Stimulated activated CD4-positive, alpha-beta T cell treated with anti-CD3 and anti-CD28 coated beads, Interleukin-2, amount 100 ng/mL, for 48 hours (primary cell): ENCODE data around the gene COMT.

Source experiments
- DNase-seq, 2 donors: peaks; one replicate each; pipeline ENCODE4 v3.0.0-alpha.2; 2020

Gene COMT

DNA sequence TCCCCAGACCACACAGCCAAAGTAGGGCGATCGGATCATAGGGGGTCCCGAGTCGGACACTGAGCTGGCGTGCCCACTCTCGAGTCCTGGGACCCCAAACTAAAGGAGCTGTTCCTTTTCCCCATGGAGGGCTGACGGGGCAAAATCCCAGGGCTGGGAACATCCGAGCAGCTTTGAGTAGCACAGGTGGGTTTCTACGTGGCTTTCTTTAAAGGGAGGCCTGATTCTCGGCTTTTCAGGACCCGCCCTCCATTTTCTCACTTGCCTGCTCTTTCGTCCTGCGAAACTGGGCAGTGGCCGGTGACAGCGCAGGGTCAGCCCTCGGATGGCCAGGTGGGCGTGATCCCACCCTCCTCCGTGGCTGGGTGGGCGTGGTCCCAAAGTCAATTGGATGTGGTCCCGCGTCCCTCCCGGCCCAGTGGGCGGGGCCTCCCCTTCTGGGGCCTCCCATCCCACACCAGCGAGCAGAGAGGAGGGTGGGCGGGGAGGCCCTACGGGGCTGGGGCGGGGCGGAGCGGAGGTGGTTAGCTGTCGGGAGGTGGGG, 17.5 kb downstream of the COMT start:
- DNase-seq = no peak

DNA sequence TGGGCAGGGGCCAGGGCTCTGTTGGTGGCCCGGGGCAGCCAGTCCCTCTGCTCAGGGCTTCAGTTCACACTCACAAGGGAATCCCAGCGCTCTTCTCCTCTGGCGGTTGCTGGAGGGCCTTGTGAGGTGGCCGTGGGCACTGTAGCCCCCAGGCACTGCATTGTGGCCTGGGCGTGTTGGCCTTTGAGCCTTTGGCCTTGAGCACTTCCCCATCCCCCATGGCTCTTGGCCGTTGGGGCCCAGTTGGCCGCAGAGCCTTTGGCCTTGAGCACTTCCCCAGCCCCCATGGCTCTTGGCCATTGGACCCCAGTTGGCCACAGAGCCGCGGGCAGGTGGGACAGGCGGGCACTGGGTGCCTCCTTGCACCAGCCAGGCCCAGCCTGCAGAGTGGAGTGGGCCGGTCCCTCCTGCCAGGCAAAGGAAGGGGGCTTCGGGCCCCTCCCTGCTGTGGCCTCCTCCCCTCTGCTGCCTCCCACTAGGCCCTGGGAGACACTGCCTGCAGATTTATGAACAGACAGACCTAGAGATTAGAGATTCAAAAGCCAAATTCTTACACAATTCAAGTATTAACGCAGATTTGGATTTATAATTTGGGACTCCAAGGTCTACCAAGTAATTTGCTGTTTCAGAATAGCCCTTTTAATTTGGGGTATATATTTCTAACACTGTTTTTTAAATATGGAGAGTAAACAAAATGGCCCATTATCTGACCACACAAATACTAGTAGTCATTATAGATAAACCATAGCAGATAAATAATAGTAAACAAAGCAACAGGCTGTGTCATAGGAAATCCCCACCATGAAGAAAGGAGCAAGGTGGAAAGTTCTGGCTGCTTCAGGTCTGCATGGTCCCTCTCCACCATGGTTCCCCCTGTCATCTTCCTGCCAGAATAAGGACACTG, 18.3 kb downstream of the COMT start:
- no peak for DNase-seq

DNA sequence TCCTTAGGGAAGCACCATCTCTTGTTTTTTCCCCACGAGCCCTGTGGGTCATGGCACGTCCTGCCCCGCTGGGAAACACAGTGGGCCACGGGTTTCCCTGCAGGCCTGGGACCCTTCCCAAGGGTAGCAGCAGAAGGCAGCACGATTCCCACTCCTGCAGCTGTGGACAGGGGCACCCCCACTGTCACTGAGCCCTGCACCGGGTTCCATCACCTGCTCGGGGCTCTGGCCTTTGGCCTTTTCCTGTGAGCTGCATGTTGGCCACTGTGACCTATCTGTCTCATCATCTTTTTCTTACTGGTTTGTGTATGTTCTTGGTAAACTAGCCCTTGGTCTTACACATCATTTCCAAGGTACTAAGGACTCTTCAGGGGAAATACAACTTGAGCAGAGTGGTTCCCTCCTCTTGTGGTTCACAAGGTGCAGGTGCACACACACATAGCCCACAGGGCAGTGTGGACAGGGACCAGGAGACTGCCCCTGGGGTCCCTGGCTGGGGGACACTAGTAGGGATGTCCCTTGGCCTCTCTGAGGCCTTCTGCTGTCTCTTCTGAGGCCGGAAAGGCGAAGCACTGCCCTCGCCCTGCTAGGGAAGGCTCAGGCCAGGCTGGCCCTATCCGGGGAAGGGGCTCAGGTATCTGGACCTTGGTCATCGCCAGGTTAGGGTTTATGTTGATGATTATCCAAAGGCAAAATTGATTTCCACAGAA, 19.1 kb downstream of the COMT start:
- no peak for DNase-seq

DNA sequence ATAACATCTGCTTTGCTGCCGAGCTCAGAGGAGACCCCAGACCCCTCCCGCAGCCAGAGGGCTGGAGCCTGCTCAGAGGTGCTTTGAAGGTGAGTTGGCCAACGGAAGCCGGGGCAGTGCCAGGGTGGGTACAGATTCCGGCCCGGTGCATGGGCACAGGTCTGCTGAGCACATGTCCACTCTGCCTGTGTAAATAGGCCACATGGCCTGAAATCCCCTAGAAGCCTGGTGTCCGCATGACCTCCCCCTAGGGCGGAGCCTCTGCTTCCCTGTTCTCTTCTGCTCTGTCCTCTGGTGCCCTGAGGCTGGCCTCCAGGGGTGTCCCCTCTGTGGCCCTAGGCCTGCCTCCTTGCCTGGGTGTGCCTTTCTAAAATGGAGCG, 19.6 kb downstream of the COMT start:
- DNase-seq = no peak

DNA sequence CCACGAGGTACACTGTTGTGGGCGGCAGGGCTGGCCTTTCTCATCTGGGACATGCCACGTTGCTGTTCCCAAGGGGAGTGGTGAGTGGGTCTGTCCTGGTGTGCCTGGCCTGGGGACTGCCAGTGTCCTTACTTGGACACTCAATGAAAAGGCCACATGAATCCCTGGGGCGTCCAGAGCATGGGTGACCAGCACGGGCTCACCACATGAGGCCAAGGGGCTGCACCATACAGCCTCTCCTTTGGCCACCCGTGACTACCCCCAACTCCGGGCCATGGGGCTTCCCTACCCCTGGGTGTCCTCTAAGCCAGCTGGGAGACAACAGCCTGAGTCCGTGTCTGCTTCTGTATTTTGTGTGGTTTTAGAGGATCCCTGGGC, 20.3 kb downstream of the COMT start:
- DNase-seq = no peak

DNA sequence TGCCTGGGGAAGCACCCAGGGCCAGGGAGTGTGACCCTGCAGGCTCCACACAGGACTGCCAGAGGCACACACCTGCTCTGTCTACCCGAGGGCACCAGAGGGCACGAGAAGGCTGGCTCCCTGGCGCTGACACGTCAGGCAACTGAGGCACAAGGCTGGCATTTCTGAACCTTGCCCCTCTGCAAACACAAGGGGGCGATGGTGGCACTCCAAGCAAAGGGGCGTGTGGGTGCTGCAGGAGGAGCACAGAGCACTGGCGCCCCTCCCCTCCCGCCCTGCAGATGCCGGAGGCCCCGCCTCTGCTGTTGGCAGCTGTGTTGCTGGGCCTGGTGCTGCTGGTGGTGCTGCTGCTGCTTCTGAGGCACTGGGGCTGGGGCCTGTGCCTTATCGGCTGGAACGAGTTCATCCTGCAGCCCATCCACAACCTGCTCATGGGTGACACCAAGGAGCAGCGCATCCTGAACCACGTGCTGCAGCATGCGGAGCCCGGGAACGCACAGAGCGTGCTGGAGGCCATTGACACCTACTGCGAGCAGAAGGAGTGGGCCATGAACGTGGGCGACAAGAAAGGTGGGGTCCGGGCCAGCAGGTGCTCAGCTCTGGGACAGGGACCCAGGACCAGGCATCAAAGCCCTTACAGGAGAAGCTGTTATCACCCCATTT, 20.8 kb downstream of the COMT start:
- peak; percentile 61 to 76 for DNase-seq

DNA sequence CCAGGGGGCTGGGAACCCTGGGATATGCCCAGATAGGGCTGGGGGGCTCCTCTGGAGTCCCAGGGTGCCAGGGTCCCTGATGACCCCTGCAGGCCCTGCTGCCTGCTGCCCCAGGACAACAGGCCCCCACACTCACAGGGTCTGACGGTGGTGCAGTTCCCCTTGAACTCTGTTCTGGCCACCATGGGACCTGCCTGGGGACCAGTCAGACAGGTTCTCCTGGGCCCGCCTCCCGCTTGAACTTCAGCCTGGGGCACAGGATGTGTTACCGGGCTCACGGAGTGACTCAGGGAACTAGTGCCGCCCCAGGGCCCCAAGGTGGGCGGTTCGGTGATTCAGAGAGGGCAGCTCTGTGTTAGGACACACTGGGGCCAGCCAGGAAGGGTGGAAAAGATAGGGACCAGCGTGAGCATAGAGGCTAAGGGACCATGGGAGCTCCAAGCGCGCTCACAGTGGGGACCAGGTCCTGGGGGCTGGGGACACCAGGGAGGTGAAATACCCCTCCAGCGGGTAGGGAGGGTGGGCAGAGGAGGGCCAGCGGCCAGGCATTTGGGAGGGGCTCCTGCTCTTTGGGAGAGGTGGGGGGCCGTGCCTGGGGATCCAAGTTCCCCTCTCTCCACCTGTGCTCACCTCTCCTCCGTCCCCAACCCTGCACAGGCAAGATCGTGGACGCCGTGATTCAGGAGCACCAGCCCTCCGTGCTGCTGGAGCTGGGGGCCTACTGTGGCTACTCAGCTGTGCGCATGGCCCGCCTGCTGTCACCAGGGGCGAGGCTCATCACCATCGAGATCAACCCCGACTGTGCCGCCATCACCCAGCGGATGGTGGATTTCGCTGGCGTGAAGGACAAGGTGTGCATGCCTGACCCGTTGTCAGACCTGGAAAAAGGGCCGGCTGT, 21.6 kb downstream of the COMT start:
- no peak for DNase-seq

DNA sequence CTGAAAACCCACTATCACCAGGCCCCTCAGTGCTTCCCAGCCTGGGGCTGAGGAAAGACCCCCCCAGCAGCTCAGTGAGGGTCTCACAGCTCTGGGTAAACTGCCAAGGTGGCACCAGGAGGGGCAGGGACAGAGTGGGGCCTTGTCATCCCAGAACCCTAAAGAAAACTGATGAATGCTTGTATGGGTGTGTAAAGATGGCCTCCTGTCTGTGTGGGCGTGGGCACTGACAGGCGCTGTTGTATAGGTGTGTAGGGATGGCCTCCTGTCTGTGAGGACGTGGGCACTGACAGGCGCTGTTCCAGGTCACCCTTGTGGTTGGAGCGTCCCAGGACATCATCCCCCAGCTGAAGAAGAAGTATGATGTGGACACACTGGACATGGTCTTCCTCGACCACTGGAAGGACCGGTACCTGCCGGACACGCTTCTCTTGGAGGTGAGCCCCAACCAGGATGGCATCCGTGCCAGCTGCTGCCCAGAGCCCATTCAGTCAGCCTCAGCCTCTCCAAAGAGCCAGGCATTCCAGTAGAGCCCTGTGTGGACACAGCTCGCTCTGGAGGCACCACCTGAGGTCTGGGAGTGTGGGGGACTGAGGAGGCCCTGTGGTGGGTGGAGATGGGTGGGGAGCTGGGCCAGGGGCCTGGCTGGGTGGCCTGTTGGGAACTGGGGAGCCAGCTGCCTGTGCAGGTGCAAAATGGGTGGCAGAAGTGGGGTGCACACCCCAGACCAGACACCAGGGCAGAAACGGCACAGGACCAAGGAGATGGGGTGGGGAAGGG, 22.5 kb downstream of the COMT start:
- no peak for DNase-seq

DNA sequence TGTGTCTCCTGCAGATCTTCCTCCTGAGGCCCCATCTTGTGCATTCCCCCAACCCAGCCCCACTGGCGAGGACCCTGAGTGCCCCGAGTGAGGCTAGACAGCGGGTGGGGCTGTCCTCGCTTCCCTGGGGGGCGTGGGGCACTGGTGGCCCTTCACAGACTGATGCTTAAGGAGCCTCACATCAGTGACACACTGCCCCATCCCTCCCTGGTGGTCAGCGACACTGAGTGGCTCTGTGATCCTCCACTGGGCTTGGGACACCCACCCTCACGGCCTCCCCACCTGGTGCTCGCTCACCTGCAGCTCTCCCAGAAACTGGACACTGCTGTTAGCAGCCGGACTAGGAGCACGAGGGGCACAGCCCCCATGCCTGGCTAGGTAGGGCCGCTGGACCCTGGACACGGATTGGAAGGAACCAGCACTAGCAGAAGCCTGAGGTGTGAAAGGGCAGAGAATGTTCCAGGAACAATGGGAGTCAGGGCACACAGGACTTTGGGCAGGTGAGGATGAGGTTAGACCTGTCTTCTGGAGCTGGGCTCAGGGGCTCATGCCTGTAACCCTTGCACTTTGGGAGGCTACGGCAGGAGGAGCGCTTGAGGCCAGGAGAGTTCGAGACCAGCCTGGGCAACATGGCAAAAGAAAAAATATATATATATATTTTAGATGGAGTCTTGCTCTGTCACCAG, 23.3 kb downstream of the COMT start:
- DNase-seq = no peak

DNA sequence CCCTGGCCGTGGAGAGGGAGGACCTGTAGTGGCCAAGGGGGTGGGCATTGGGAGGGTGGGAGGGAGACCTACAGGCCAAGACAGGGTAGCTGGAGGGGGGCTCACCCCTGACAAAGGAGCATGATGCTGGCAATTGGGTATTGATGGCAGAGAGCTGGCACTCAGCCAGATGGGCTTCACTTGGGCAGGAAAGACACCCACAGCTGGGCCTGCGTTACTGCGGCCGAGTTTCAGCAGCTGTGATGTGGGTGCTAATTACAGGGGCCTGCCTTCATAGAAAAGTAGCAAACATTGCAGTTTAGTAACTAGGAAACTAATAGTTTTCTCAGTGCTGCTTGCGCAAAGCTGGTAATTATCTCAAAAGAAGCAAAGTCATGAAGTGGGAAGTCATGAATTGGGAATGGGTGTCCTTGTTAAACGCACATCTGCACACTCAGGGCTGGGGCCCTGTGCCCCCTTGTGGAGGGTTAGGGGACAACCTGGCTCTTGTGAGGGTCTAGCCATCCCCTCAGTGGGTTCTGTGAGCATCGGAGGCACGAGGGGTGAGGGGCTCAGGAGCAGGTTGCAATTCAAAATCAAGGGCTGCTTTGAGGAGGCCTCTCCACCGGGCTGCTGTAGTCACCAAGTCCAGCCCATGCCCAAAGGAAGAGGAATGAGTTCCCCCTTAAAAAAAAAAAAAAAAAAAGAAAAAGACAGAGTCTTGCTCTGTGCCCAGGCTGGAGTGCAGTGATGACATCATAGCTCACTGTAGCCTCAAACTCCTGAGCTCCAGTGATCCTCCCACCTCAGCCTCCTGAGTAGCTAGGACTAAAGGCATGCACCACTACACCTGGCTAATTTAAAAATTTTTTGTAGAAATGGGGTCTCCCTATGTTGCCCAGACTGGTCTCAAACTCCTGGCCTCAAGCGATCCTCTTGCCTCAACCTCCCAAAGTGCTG, 24.5 kb downstream of the COMT start:
- no peak for DNase-seq

DNA sequence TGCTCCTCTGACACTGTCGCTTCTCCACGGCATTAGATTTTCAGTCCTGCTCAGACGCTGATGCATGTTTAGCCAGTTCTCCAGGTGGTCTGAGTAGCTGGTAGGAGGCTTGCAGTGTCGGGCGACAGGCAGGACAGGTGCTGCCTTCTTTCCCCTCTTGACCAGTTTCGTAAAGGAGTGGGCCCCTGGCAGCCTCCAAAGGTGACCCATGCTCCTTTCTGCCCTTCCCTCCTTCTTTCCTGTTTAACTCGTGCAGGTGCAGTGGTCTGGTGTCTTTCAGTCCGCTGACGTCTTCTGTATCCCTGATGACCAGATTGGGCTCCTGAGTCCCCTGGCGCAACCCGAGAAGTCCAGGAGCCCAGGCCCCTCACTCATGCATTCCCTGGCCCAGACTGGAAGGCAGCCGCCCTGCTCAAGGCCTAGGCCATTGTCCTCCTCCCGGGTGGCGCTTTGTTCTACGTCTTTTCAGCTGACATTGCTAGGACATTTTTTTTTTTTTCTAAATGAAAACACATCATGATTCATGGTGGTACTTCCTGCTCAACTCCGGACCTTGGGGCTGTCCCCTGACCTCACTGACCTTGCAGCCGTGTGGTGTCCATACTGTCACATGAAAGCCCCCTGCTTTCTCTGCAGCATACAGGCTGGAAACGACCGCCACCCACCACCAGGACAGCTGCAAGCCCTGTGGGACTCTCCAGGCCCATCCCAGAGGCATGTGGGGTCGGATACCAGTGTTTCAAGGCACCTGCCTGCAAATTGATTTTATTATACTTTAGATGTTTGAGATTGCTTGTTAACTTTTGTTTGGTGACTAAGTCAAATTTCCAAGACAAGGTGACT, 25.6 kb downstream of the COMT start:
- DNase-seq = no peak

DNA sequence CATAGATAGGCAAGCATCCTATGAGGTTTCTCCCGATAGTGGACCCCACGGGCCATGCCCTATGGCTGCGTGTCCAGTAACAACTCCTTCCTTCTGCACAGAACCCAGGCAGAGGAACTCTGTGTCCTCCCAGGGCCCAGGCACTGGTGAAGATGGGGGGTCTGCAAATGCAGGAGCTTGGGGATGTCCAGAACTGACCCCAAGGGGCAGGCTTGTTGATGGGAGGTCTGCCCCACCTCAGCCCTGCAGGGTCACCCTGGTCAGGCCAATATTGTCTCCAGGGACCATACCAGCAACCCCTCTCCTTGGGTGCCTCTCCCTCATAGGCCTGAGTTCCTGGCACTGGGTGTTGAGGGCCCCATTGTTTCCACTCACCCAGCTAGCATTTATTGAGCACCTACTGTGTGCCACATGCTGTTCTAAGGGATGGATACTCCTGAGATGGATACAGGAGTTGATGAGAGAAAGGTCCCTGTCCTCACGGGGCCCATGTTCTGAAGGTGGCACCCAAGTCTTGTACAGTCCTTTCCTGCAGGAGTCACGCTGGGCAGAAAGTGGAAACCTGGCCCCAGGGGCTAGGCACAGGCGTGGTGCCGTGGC, 26.4 kb downstream of the COMT start:
- no peak for DNase-seq

DNA sequence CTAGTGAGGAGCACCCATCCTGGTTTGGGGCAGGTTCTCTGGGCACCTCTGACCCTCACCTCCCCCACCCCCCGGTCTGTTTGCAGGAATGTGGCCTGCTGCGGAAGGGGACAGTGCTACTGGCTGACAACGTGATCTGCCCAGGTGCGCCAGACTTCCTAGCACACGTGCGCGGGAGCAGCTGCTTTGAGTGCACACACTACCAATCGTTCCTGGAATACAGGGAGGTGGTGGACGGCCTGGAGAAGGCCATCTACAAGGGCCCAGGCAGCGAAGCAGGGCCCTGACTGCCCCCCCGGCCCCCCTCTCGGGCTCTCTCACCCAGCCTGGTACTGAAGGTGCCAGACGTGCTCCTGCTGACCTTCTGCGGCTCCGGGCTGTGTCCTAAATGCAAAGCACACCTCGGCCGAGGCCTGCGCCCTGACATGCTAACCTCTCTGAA, 26.9 kb downstream of the COMT start:
- DNase-seq = no peak

DNA sequence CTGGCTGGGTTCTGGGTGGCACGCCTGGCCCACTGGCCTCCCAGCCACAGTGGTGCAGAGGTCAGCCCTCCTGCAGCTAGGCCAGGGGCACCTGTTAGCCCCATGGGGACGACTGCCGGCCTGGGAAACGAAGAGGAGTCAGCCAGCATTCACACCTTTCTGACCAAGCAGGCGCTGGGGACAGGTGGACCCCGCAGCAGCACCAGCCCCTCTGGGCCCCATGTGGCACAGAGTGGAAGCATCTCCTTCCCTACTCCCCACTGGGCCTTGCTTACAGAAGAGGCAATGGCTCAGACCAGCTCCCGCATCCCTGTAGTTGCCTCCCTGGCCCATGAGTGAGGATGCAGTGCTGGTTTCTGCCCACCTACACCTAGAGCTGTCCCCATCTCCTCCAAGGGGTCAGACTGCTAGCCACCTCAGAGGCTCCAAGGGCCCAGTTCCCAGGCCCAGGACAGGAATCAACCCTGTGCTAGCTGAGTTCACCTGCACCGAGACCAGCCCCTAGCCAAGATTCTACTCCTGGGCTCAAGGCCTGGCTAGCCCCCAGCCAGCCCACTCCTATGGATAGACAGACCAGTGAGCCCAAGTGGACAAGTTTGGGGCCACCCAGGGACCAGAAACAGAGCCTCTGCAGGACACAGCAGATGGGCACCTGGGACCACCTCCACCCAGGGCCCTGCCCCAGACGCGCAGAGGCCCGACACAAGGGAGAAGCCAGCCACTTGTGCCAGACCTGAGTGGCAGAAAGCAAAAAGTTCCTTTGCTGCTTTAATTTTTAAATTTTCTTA, 27.8 kb downstream of the COMT start:
- DNase-seq = no peak

DNA sequence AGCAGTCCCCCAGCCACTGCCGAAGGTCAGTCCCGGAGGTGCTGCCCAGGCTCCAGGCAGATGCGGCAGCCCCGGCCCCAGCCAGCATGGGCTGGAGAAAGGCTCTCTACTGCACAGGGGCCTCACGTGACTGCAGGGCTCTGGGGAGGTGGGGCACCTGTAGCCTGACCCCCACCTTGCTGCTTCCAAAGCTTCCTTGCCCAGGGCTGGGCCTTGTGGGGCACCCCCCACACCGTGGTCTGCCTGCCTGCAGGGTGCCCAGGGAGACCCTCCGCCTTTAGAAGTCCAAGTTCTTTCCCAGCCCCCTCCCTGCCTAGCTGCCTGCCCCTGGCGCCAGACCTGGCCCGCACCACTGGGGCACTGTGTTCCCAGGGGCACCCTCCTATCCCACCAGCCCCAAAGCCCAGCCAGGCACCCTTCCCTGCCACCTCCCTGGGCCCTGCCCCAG, 28.5 kb downstream of the COMT start:
- DNase-seq = no peak

DNA sequence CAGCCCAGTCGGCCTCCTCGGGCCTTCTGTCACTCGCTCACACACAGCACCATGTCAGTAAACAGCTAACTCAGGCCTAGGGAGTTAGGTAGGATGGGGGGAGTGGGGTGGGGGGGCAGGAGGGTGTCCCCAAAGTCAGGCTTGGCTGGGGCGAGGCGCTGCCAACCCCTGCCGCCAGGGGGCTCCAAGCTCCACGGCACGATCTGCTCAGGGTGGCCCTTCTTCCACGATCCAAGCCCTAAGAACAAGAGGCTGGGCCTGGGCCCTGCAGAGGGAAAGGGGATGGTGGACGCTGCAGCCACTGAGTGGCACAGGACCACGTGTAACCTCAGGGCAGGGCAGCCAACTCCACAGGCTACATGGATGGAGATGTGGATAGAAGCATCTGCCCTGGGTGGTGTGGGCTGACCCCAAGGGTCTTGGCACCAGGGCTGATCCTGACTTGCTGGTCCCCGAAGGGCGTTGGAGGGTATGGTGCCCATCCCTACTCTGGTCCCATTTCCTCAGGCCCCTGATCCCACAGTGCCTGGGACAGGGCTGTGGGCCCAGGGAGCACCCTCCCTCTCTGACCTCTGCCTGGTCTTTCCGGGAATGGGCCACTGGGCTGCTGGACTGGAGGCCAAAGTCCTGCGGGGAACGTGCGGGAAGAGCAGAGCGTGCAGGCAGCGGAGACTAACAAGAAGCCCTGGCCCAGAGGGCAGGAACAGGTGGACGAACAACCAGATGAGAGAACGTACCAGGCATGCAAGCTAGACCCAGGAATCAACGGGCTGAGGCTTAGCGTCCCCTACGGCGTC, 29.1 kb downstream of the COMT start:
- DNase-seq = peak; percentile 76 to 85
